C4-2B (cell line): ENCODE data around the gene IGFBP4.

Source experiments
- H3K27ac ChIP-seq: fragments of 450-650 bp; 2 replicates; pipeline ENCODE4 v1.5.1; 2017
- ZFX ChIP-seq: fragments of 450-650 bp; IDR thresholded peaks from 2 replicates; pipeline ENCODE4 v1.6.1; 2017
- TF ChIP-seq, protein P1 (sequence below): fragments of 450-650 bp; conservative IDR thresholded peaks from 2 replicates; pipeline ENCODE4 v1.5.1; 2017; ENCODE audit warnings: mild to moderate bottlenecking

The IGFBP4 gene

DNA sequence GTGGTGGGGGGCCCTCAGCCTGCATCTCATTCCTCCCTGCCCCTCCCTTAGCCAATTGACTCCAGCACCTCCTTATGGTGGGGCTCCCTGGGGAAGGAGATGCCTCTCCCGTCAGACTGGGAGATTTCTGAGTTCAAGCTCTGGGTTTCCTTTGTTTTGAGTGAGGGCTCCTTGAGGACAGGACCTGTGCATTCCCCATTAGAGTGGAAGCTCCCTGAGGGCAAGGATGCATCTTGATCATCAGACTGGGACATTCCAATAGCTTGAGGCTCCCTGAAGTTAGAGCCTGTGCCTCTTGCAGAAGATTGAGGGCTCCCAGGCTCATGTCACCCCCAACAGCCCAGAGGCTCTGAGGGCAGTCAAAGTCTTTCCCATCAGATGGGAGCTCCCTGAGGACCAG, 34.5 kb downstream of the IGFBP4 start:
- no peak overlapping the region for H3K27ac ChIP-seq
- TF ChIP-seq, protein P1, sequence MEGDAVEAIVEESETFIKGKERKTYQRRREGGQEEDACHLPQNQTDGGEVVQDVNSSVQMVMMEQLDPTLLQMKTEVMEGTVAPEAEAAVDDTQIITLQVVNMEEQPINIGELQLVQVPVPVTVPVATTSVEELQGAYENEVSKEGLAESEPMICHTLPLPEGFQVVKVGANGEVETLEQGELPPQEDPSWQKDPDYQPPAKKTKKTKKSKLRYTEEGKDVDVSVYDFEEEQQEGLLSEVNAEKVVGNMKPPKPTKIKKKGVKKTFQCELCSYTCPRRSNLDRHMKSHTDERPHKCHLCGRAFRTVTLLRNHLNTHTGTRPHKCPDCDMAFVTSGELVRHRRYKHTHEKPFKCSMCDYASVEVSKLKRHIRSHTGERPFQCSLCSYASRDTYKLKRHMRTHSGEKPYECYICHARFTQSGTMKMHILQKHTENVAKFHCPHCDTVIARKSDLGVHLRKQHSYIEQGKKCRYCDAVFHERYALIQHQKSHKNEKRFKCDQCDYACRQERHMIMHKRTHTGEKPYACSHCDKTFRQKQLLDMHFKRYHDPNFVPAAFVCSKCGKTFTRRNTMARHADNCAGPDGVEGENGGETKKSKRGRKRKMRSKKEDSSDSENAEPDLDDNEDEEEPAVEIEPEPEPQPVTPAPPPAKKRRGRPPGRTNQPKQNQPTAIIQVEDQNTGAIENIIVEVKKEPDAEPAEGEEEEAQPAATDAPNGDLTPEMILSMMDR = no peak
- no peak for TF ChIP-seq ZFX

DNA sequence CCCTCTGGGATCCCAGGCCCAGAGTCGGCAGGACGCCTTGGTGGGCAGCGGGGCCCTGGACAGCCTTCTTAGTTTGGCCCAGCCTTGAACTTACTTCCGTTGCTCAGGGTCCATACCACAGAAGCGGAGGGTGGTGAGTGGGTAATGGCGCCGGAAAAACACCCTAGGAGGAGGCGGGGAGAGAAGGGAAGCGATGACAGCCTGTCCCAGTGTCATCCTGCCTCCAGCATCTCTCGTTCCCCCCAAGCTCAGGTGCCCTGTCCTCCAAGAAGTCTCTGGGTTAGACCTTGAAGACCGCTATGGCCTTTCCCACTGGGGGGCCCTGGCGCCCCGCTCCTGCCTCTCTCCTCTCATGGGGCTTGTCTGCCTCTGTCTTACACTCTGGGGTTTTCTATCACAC, 35.2 kb downstream of the IGFBP4 start:
- H3K27ac ChIP-seq = no peak overlapping the region
- no peak for TF ChIP-seq ZFX
- TF ChIP-seq, protein P1 = no peak

DNA sequence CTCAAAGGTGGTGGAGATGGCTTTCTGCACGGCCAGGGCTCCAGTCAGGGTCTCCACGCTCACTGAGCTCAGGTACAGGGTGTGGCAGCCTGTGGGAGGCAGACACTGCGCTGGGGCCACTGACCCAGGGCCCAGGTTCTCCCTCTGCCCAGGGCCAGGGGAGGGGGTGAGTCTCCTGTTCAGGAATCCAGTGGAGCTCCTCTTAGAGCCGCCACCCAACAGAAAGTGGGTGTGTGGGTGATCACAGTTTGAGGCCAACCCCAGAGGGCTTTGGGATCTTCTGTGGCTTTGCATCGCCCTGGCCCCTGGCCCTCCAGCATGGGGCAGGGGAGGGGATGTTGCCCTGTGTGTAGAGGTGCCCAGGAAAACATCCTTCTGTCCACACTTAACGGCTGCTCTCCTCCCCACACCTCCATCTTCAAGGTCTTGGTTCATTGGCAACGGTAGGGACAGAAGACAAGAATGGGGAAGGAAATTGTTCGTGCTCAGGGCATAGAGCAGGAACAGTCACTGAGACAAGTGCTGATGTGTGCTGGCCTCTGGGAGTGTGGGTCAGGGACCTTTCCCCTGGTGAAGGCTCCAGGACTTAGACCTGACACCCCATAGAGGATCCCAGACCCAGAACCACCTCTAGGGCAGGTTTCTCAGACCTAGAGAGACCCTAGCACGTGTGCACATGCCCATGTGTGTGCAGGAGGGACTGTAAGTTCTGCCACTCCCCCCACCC, 36.7 kb downstream of the IGFBP4 start:
- H3K27ac ChIP-seq = no peak overlapping the region

DNA sequence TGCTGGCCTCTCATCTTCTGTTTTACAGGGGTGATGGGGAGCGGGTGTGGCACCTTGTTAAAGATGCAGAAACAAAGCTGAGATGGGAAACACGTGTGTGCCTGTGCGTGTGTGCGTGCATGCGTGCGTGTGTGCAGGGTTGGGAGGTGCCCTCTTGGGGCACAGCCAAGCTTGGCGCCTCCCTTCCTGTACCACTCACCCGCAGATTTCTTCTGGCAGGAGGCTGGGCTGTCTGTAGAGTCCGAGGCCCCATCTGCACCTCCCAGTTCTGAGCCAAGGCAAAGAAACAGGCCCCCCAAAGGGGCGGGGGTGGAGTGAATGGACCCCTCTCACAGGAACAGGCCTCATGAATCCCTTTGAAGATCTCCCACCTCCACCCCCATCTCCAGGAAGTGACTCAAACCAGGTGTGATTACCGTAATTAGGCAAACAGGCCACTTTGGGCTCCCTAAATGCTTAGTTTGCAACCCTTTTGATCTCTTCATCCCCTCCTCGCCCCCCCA, 37.3 kb downstream of the IGFBP4 start:
- H3K27ac ChIP-seq = no peak overlapping the region
- no peak for TF ChIP-seq ZFX
- TF ChIP-seq, protein P1 = no peak

More for the DNA sequence above, 36.7 kb downstream of the IGFBP4 start:
- TF ChIP-seq, protein P1 = no peak
- TF ChIP-seq ZFX = no peak

DNA sequence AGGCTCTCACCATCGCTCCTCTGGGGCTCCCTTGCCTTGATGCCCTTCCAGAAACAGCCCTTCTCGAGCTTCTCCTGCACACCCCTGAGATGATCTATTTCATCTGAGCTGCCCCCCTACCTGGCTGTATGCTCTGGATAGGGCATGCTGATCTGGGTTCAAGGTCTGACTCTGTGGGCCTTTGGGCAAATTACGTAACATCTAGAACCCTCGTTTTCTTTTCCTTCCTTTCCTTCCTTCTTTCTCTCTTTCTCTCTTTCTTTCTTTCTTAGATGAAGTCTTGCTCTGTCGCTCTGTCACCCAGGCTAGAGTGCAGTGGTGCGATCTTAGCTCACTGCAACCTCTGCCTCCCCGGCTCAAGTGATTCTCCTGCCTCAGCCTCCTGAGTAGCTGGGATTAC, 37.9 kb downstream of the IGFBP4 start:
- TF ChIP-seq, protein P1 = no peak
- no peak for TF ChIP-seq ZFX
- no peak overlapping the region for H3K27ac ChIP-seq

DNA sequence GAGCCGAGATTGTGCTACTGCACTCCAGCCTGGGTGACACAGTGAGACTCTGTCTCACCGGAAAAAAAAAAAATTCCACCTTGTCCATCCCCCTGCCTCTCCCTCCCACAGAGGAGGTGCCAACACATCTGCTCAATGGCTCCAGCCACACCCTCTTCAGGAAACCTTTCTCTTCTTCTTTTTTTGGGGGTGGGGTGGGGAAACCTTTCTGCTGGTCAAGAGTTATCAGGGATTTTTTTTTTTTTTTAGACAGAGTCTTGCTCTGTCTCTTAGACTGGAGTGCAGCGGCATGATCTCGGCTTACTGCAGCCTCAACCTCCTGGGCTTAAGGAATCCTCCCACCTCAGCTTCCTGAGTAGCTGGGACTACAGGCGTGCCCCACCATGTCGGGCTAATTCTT, 39.5 kb downstream of the IGFBP4 start:
- no peak overlapping the region for H3K27ac ChIP-seq
- TF ChIP-seq ZFX = no peak
- TF ChIP-seq, protein P1 = no peak

DNA sequence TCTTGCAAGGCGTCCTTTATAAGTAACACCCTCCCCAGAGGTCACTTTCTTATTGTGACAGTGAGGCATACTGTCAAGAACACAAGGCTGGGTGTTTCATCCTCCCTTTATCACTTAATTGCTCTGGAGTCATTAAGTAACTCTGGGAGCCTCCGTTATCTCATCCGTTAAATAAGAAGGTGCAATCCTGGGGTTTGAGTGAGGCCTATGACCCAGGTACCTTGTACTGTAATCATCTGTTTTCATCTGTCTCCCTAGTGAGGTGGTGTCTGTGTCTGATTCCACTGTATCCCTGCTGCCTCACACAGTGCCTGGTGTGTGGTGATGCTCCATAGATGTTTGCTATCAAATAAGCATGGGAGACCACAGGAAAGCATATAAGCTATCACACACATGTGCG, 40.4 kb downstream of the IGFBP4 start:
- H3K27ac ChIP-seq = no peak overlapping the region

More for the DNA sequence above, 40.4 kb downstream of the IGFBP4 start:
- TF ChIP-seq, protein P1 = no peak
- no peak for TF ChIP-seq ZFX
